H9 (cell line): ENCODE results near the gene TMEM239. TPM values are rescaled to one million over a fixed set of nuclear protein-coding genes. Genes with fewer than 3 reads are reported as not detected.

Source experiments
- DNase-seq: peaks from one replicate; pipeline ENCODE4 v3.0.0-alpha.2; 2017
- H2AFZ ChIP-seq: one replicate; pipeline ENCODE4 v1.6.1; 2013; ENCODE audit warnings: mild to moderate bottlenecking, low read length, control low read depth, moderate library complexity
- H2AK5ac ChIP-seq: 2 replicates; pipeline ENCODE4 v1.6.1; 2013; ENCODE audit warnings: low read length, control low read depth, mixed read lengths; ENCODE audit not compliant: insufficient read length
- H2BK120ac ChIP-seq: one replicate; pipeline ENCODE4 v1.6.1; 2013; ENCODE audit warnings: low read depth, mild to moderate bottlenecking, low read length, control low read depth, inconsistent platforms; ENCODE audit not compliant: poor library complexity, severe bottlenecking
- H2BK12ac ChIP-seq: 2 replicates; pipeline ENCODE4 v1.6.1; 2013; ENCODE audit warnings: low read length, control low read depth, mixed read lengths, low read depth; ENCODE audit not compliant: insufficient read length
- H2BK15ac ChIP-seq: 2 replicates; pipeline ENCODE4 v1.6.1; 2013; ENCODE audit warnings: low read depth, low read length, control low read depth
- H2BK20ac ChIP-seq: one replicate; pipeline ENCODE4 v1.6.1; 2013; ENCODE audit warnings: low read depth, mild to moderate bottlenecking, low read length, control low read depth, inconsistent platforms; ENCODE audit not compliant: poor library complexity, severe bottlenecking
- H2BK5ac ChIP-seq: 2 replicates; pipeline ENCODE4 v1.6.1; 2013; ENCODE audit warnings: low read length, control low read depth, mixed read lengths; ENCODE audit not compliant: insufficient read length
- H3K14ac ChIP-seq: 2 replicates; pipeline ENCODE4 v1.6.1; 2013; ENCODE audit warnings: low read length, control low read depth; ENCODE audit not compliant: insufficient read depth
- H3K18ac ChIP-seq: 2 replicates; pipeline ENCODE4 v1.6.1; 2013; ENCODE audit warnings: low read depth, mild to moderate bottlenecking, mixed read lengths, low read length, control low read depth; ENCODE audit not compliant: insufficient read length
- H3K23ac ChIP-seq: 2 replicates; pipeline ENCODE4 v1.6.1; 2013; ENCODE audit warnings: low read length, control low read depth, mixed read lengths, low read depth; ENCODE audit not compliant: insufficient read length
- H3K23me2 ChIP-seq: 2 replicates; pipeline ENCODE4 v1.6.1; 2013; ENCODE audit warnings: low read depth, mild to moderate bottlenecking, mixed read lengths, low read length, control low read depth; ENCODE audit not compliant: insufficient read length, poor library complexity, severe bottlenecking
- H3K27ac ChIP-seq: 2 replicates; pipeline ENCODE4 v1.5.1; 2013; ENCODE audit warnings: low read length, control low read depth, mixed read lengths, low read depth; ENCODE audit not compliant: insufficient read length
- H3K27me3 ChIP-seq: 2 replicates; pipeline ENCODE4 v1.6.1; 2013; ENCODE audit warnings: low read length, control low read depth, inconsistent platforms; ENCODE audit not compliant: insufficient read depth
- H3K4ac ChIP-seq: 2 replicates; pipeline ENCODE4 v1.6.1; 2013; ENCODE audit warnings: low read depth, mild to moderate bottlenecking, control low read depth, inconsistent platforms, low read length, moderate library complexity
- H3K4me1 ChIP-seq: 2 replicates; pipeline ENCODE4 v1.6.1; 2013; ENCODE audit warnings: low read length, control low read depth, inconsistent platforms; ENCODE audit not compliant: insufficient read depth
- H3K4me2 ChIP-seq: 2 replicates; pipeline ENCODE4 v1.6.1; 2013; ENCODE audit warnings: low read length, control low read depth, mixed read lengths; ENCODE audit not compliant: insufficient read length, insufficient read depth
- H3K56ac ChIP-seq: 2 replicates; pipeline ENCODE4 v1.6.1; 2013; ENCODE audit warnings: low read depth, mild to moderate bottlenecking, mixed read lengths, low read length, control low read depth; ENCODE audit not compliant: insufficient read length
- H3K79me1 ChIP-seq: 2 replicates; pipeline ENCODE4 v1.6.1; 2013; ENCODE audit warnings: low read depth, mild to moderate bottlenecking, moderate library complexity, low read length, control low read depth, inconsistent platforms; ENCODE audit not compliant: insufficient read depth, poor library complexity, severe bottlenecking
- H3K79me2 ChIP-seq: 2 replicates; pipeline ENCODE4 v1.6.1; 2013; ENCODE audit warnings: low read length, control low read depth, inconsistent platforms; ENCODE audit not compliant: insufficient read depth
- H3K9ac ChIP-seq: 2 replicates; pipeline ENCODE4 v1.6.1; 2013; ENCODE audit warnings: low read length, control low read depth, mixed read lengths; ENCODE audit not compliant: insufficient read length; ENCODE audit errors: extremely low read depth
- H3K9me3 ChIP-seq: one replicate; pipeline ENCODE4 v1.6.1; 2013; ENCODE audit warnings: low read depth, low read length, inconsistent platforms; ENCODE audit not compliant: control insufficient read depth
- H3T11ph ChIP-seq: one replicate; pipeline ENCODE4 v1.6.1; 2013; ENCODE audit warnings: mild to moderate bottlenecking, low read length, control low read depth, inconsistent platforms
- H4K20me1 ChIP-seq: one replicate; pipeline ENCODE4 v1.6.1; 2013; ENCODE audit not compliant: control insufficient read depth, insufficient read length, insufficient read depth
- H4K5ac ChIP-seq: 2 replicates; pipeline ENCODE4 v1.6.1; 2013; ENCODE audit warnings: low read depth, mild to moderate bottlenecking, mixed read lengths, low read length, control low read depth; ENCODE audit not compliant: insufficient read length
- H4K8ac ChIP-seq: replicated peaks from 2 replicates; pipeline ENCODE4 v1.6.1; 2013; ENCODE audit warnings: low read length, control low read depth, mixed read lengths, low read depth; ENCODE audit not compliant: insufficient read length
- H4K91ac ChIP-seq: 2 replicates; pipeline ENCODE4 v1.6.1; 2013; ENCODE audit warnings: low read depth, mild to moderate bottlenecking, moderate library complexity, mixed read lengths, low read length, control low read depth; ENCODE audit not compliant: insufficient read length
- H3K27ac Mint-ChIP-seq, 3 experiments: 2 replicates in 2 of 3; 3 replicates in 1 of 3; pipeline ENCODE4 v1.8.0; 2020 to 2021; ENCODE audit warnings: mixed read lengths in 3 of 3, mild to moderate bottlenecking in 1 of 3, moderate library complexity in 1 of 3
- H3K27me3 Mint-ChIP-seq: 2 replicates; pipeline ENCODE4 v1.8.0; 2021; ENCODE audit warnings: low read depth, mild to moderate bottlenecking, moderate library complexity, mixed read lengths
- H3K36me3 Mint-ChIP-seq, 3 experiments: 2 replicates in 2 of 3; 3 replicates in 1 of 3; pipeline ENCODE4 v1.8.0; 2020 to 2021; ENCODE audit warnings: low read depth in 3 of 3, mixed read lengths in 3 of 3; ENCODE audit not compliant: insufficient read depth in 1 of 3
- H3K4me1 Mint-ChIP-seq, 2 experiments: 2 replicates each; pipeline ENCODE4 v1.8.0; 2020; ENCODE audit warnings: mixed read lengths in 2 of 2
- H3K4me3 Mint-ChIP-seq, 2 experiments: 2 replicates in 1 of 2; 3 replicates in 1 of 2; pipeline ENCODE4 v1.8.0; 2020 to 2021; ENCODE audit warnings: mild to moderate bottlenecking in 2 of 2, mixed read lengths in 2 of 2, moderate library complexity in 1 of 2
- H3K9me3 Mint-ChIP-seq, 2 experiments: 2 replicates in 1 of 2; 3 replicates in 1 of 2; pipeline ENCODE4 v1.8.0; 2020; ENCODE audit warnings: mild to moderate bottlenecking in 2 of 2, mixed read lengths in 2 of 2, moderate library complexity in 1 of 2
- WGBS: extraction: QIAGEN DNeasy Blood & Tissue Kit; methylation state at CpG from one replicate; pipeline ENCODE4 v1.1.7; 2013; ENCODE audit warnings: missing lambda C conversion rate, low lambda C conversion rate, mixed read lengths; ENCODE audit not compliant: insufficient read length; ENCODE audit errors: extremely low coverage; 5-methylcytosine and 5-hydroxymethylcytosine counted together
- total RNA-seq: library from RNA; stranded (reverse); gene quantifications from 2 replicates; pipeline ENCODE4 v1.2.1, GENCODE V29; 2021
- TF ChIP-seq, protein P1 (sequence below): fragments of 200-600 bp; sonication (generic); conservative IDR thresholded peaks from 3 replicates; pipeline ENCODE4 v1.8.0; 2021; ENCODE audit warnings: antibody characterized with exemption, mild to moderate bottlenecking

The TMEM239 gene
- total RNA-seq, 1 experiment from 2014 or later = not detected

DNA sequence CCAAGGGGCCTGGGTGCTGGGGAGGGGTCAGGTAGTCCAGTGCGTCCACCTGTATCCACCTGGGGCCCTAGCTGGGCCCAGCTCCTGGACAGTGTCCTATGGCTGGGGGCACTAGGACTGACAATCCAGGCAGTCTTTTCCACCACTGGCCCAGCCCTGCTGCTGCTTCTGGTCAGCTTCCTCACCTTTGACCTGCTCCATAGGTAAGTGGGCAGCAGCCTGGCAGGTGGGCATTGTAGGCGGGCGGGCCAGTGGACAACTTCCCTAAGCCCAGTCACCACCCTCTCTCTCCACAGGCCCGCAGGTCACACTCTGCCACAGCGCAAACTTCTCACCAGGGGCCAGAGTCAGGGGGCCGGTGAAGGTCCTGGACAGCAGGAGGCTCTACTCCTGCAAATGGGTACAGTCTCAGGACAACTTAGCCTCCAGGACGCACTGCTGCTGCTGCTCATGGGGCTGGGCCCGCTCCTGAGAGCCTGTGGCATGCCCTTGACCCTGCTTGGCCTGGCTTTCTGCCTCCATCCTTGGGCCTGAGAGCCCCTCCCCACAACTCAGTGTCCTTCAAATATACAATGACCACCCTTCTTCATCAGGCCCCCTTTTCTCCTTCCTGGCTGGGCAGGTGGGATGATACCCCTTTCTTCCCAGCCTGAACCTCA lies 793 bp upstream of the TMEM239 start:
- H3K36me3 Mint-ChIP-seq = no peaks in the 10 kb centered on the region; a peak in 1 of 7 replicates
- no peak overlapping the region for H3K4me2 ChIP-seq
- no peak overlapping the region for H2BK120ac ChIP-seq
- TF ChIP-seq, protein P1, sequence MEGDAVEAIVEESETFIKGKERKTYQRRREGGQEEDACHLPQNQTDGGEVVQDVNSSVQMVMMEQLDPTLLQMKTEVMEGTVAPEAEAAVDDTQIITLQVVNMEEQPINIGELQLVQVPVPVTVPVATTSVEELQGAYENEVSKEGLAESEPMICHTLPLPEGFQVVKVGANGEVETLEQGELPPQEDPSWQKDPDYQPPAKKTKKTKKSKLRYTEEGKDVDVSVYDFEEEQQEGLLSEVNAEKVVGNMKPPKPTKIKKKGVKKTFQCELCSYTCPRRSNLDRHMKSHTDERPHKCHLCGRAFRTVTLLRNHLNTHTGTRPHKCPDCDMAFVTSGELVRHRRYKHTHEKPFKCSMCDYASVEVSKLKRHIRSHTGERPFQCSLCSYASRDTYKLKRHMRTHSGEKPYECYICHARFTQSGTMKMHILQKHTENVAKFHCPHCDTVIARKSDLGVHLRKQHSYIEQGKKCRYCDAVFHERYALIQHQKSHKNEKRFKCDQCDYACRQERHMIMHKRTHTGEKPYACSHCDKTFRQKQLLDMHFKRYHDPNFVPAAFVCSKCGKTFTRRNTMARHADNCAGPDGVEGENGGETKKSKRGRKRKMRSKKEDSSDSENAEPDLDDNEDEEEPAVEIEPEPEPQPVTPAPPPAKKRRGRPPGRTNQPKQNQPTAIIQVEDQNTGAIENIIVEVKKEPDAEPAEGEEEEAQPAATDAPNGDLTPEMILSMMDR = no peak
- no peak overlapping the region for H3K4ac ChIP-seq
- H3K79me2 ChIP-seq = no peaks in the 10 kb centered on the region
- no peaks in the 10 kb centered on the region for H3K9me3 ChIP-seq
- H3K27me3 ChIP-seq = no peaks in the 10 kb centered on the region; the same call in 1 of the 2 replicates
- no peak for DNase-seq
- peaks cover 27% of the 10 kb centered on the region for H3K27me3 Mint-ChIP-seq
- no peak overlapping the region for H2BK15ac ChIP-seq
- no peak overlapping the region for H3K18ac ChIP-seq
- no peak overlapping the region for H3K4me3 Mint-ChIP-seq
- no peak overlapping the region for H2AFZ ChIP-seq
- no peak overlapping the region for H4K91ac ChIP-seq
- H4K20me1 ChIP-seq = no peaks in the 10 kb centered on the region
- H3K23ac ChIP-seq = no peak overlapping the region
- no peaks in the 10 kb centered on the region for H3K4me1 ChIP-seq
- peaks cover 8 to 11% of the 10 kb centered on the region in 2 experiments; a peak in 4 of 5 replicates for H3K9me3 Mint-ChIP-seq
- H2AK5ac ChIP-seq = no peak overlapping the region
- no peak overlapping the region for H4K5ac ChIP-seq
- H3K27ac ChIP-seq = no peak overlapping the region
- H2BK12ac ChIP-seq = no peak overlapping the region
- no peak overlapping the region for H3T11ph ChIP-seq
- no peak overlapping the region for H3K14ac ChIP-seq
- H3K23me2 ChIP-seq = peaks cover 2% of the 10 kb centered on the region
- peak overlapping the region in 2 of 3 experiments; percentile 8 to 50; a peak in 1 of 7 replicates for H3K27ac Mint-ChIP-seq
- H2BK5ac ChIP-seq = no peak overlapping the region
- no peak overlapping the region for H3K56ac ChIP-seq
- H2BK20ac ChIP-seq = no peak overlapping the region
- no peak overlapping the region for H3K9ac ChIP-seq
- no peaks in the 10 kb centered on the region for H3K79me1 ChIP-seq
- WGBS = no CpG with 5 or more reads among the region's 8 CpGs
- H4K8ac ChIP-seq = no peak overlapping the region
- peaks cover 7% of the 10 kb centered on the region in 2 experiments for H3K4me1 Mint-ChIP-seq
